SKM-1 (cell line): ENCODE data around the gene CLTA.
"Not testable (repeated sequence)": the region's sequence is repeated elsewhere in the genome, so short reads cannot be mapped to it uniquely, and the experiment has no call there.

Experiments
- DNase-seq: peaks from one replicate; lab custom pipeline; 2025; ENCODE audit not compliant: unreplicated experiment; lab: John Stamatoyannopoulos, UW

CLTA gene

DNA sequence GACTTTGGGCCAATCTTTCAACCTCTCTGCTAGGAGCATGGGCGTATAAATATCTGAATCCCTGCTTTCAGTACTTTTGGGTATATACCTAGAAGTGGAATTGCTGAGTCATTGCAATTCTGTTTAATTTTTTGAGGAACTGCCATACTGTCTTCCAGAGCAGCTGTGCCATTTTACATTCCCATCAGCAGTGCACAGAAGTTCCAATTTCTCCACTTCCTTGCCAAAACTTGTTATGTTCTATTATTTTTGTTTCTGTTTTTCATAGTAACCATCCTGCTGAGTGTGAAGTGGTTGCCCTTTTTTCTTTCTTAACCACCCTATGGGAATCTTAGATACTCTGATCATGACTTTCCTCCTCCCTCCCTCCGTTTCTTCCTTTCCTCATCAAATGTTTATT, 32.6 kb upstream of the CLTA start:
- no peak for DNase-seq

DNA sequence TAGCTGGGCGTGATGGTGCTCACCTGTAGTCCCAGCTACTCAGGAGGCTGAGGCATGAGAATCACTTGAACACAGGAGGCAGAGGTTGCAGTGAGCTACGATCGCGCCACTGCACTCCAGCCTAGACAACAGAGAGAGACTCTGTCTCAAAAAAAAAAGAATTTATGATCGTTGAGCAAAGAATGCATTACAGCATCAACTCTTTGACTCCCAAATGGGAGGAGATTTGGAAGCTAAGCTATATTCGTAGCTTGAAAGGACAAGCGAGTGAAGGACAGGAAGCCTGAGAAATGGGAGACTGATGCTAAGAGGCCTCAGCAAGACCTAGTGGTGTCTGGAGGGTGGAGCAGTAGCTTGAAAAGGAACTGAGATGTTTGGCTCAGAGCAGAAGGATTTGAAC, 31.8 kb upstream of the CLTA start:
- no peak for DNase-seq

DNA sequence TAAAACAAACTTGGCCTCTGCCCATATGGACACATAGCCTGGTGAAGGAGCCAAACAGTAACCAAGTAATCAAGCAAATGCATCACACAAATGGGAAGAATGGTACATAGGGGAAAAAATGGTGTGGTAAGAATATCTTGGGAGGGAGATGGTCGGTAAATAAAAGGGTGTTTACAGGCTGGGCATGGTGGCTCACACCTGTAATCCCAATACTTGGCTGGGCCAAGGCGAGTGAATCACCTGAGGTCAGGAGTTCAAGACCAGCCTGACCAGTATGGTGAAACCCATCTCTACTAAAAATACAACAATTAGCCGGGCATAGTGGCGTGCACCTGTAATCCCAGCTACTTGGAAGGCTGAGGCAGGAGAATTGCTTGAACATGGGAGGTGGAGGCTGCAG, 31.2 kb upstream of the CLTA start:
- DNase-seq: not testable (repeated sequence)

DNA sequence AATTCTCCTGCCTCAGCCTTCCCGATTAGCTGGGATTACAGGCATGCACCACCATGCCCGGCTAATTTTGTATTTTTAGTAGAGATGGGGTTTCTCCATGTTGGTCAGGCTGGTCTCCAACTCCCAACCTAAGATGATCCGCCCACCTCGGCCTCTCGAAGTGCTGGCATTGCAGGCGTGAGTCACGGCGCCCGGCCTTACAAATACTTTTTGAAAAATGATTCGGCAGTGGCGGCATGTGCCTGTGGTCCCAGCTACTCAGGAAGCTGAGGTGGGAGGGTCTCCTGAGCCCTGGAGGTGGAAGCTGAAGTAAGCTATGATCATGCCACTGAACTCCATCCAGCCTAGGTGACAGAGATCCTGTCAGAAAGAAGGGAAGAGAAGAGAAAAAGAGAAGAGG, 30.6 kb upstream of the CLTA start:
- not testable (repeated sequence) for DNase-seq

DNA sequence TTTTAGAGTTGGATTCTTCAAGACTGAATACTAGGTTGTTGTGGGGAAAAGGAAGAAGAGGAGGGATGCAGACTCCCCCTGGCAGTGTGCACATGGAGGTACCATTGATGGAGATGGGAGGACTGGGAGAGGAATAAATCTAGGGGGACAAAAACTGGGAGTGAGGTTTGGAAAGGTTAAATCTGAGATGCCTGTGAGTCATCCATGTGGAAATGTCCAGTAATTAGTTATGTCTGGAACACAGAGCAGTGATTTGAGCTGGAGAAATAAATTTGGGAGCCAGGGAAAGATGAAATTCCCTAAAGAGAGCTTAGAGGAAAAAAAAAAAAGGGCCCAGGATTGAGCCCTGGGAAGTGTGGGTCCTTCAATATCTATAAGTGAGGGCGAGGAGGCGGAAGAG, 29.5 kb upstream of the CLTA start:
- DNase-seq: no peak

DNA sequence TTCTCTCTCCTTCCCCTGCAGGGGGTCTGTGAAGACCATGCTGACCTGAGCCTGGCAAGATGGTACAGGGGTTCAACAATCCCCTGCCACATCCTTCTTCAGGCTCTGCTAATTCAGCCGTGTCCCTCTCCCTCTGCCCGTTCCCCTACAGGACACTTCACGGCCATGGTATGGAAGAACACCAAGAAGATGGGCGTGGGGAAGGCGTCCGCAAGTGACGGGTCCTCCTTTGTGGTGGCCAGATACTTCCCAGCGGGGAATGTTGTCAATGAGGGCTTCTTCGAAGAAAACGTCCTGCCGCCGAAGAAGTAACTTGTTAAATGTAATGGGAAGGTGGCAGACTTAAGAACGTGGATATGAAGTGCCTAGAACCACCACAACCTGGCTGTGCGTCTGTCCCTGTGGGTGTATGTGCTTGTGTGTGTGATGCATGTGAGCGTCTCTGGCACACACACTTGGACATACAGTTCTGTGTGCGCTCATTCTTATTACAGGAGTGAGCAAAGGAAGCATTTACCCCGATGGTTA, 28.4 kb upstream of the CLTA start:
- DNase-seq: no peak

DNA sequence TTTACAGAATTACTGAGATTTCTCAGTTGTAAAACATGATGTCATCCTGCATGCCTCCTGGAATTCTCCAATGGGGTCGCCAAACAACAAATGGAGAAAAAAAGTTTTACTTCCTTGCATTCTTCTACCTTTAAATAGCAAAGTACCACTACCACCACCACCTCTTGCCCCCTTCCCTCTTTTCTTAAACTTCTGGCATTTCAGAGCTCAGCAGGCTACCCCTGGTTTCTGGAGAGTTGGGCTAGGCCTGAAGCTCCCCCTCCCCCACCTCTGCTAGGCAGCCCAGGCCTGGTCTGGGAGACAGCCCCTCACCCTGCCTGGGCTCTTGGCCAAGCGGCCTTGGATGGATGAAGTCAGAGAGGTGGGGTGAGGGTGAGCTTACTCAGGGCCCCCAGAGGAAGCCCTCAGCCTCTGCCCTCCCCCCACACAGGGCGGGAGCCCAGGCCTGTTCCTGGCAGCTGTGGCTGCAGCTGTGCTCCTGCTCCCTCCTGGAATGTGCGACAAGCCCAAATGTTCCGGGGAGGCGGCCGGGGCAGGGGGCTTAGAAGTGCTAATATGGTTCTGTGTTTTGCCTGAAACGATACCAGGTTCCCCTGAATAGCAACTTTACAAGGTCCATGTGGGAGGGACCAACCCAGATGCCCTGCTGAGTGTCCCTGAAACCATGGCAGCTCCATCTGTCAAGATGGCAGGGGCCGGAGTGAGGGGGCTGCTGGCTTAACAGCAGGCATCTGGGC, 27.5 kb upstream of the CLTA start:
- DNase-seq: no peak

DNA sequence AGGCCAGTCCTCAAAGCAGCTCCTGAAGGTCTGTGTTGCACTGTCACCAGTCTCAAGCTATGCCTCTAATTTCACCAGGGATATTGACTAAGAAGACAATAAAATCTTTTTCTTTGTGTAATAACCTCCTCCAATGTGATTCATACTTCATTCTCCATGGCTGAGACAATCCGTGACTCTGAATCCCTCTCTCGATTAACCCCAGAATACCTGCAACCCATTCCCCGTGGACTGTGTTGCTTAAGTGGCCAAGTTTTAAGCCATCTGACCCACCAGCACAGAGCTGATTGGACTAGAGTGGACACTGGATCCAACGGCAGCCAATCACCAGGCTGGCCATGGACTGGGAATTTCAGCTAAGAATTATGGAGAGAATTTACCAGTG, 26.9 kb upstream of the CLTA start:
- no peak for DNase-seq

DNA sequence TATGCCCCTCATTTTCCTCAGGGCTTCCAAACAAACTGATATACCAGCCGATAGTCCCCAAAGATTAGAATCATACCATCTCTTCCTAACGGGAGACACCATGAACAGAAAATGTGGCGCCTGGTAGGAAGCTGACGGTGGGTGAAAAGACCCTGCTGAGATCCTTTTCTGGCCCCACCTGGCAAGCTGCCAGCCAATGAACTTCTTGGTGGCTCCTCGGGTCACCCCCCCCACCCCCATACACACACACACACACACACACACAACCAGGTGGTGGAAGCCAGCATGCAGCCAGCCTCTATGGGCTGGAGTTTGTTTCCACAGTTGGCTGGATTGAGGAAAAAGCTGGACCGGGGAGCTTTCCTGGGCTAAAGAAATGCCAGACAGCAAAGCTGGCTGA, 26.3 kb upstream of the CLTA start:
- DNase-seq: no peak

DNA sequence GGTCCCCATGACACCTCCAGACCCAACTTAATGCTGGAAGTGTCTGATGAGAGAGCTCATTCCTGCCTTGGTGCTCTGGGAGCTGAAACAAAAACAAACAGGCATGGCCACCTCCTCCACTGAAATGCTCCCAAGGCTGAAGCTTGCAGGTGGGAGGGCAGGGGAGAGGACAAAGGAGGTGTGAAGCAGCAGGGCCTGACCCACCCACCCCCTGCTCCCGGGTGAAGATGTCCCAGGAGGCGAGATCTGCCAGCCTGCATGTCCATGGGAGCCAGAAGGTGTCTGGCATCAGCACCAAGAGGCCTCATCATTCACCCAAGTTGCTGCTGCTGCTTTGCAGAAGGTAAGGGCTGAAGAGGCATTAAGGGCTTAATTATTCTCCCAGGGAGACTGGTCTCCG, 25.7 kb upstream of the CLTA start:
- no peak for DNase-seq

DNA sequence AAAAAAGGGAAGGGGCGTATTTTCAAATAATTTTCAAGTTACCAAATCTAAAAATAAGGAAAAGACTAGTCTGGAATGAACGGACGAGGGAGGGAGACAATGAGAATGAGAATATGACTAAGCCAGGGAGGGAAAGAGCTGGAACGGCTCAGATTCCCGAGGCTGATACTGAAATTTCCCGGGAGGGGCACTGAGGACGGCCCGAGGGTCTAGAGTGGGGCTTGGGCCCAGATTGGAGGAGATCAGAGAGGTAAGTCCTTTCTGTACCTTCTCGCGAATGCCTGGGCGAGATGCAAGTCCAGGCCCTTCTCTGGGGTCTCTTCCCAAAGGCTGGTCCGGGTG, 24.9 kb upstream of the CLTA start:
- no peak for DNase-seq

DNA sequence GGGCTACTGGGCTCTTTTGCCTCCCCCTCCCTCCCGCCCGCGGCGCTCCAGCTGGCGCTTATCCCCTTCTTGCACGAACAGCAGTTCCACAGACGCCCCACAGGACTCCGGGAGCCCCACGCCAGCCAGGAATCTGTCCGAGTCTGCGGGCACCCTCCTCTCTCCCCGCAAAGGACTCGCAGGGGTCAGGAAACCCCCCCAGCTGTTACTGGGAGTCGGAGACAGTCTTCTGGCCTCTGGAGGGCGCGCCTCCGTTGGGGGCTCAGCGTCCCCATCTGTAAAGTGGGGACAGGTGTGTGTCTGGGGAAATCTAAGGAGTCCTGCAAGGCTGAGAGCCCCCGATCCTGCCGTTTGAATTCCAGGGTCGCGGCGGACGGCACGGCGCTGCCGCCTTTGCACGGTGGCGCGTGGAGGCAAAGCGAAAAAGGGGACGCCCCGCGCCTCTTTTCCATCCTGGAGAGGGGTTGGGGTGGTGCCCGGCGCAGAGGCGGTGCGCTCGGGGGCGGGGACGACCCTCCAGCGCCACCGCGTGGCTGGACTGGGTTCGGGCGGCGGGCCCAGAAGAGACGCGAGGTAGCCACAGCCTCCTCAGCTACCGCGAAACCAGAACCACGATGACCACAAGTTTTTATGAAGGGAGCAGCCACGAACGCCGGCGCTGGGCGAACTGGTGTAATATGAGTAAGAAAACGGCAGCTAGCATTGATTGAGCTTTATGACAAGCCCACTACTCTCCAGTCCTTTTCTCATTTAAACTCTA, 24.4 kb upstream of the CLTA start:
- DNase-seq: peak; percentile 78

DNA sequence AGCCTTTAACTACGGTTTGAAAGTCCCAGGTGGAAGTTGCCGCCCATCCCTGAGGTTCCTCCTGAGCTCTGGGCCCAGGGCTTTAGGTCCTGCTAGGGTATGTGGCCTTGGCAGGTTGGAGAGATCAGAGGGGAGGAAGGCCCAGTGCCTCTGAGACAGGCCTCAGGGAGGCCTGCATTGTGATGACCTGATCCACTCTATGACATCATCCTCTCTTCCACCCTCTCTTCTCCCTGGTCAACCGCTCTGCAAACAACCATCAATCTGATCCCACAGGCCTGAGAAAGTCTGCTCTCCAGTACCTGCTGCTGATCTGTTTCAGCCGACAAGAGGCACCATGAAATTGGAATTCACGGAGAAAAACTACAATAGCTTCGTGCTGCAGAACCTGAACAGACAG, 21.6 kb upstream of the CLTA start, which contains the start of gene CCIN:
CCIN (plus strand) TSS at position 223 of the 400 bp plus-strand sequence; CDS start at position 338, 115 bp downstream.
- no peak for DNase-seq

DNA sequence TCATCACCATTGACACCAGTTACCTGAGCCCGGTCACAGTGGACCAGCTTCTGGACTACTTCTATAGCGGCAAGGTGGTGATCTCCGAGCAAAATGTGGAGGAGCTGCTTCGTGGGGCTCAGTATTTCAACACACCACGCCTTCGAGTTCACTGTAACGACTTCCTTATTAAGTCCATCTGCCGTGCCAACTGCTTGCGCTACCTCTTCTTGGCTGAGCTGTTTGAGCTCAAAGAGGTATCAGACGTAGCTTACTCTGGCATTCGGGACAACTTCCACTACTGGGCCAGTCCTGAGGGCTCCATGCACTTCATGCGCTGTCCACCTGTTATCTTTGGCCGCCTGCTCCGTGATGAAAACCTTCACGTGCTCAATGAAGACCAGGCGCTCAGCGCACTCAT, 21.0 kb upstream of the CLTA start:
- no peak for DNase-seq

DNA sequence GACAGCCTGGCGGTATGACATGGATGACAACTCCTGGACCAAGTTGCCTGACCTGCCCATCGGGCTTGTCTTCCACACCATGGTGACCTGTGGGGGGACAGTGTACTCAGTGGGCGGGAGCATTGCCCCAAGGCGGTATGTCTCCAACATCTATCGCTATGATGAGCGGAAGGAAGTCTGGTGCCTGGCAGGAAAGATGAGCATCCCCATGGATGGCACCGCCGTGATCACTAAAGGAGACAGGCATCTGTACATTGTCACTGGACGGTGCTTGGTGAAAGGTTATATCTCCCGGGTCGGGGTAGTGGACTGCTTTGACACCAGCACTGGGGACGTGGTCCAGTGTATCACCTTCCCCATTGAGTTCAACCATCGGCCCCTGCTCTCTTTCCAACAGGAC, 20.2 kb upstream of the CLTA start:
- DNase-seq: no peak

DNA sequence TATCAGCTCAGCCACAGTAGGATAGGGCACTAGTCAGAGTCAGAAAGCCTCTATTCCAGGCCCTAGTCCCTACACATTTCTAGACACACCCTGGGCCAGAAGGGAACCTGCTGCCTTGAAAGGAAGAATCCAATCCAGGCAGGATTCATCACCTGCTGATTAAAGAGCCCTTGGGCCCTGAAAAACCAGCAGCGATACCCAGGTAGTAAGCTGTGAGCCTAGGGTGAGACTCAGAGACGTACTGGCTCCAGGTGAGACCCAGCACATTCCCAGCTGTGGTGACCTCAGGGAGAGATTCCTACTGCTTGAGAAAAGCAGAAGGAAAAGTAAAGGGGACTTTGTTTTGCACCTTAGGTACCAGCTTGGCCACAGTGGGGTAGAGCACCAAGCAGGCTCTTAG, 16.9 kb upstream of the CLTA start:
- no peak for DNase-seq

DNA sequence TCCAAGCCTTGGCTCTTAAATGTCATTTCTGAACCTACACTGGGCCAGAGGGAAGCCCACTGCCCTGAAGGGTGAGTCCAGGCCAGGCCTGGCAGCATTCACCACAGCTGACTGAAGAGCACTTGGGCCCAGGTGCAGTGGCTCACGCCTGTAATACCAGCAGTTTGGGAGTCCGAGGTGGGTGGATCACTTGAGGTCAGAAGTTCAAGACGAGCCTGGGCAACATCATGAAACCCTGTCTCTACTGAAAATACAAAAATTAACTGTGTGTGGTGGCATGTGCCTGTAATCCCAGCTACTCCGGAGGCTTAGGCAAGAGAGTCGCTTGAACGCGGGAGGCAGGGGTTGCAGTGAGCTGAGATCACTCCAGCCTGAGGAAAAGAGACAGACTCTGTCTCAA, 16.4 kb upstream of the CLTA start:
- DNase-seq: no peak

DNA sequence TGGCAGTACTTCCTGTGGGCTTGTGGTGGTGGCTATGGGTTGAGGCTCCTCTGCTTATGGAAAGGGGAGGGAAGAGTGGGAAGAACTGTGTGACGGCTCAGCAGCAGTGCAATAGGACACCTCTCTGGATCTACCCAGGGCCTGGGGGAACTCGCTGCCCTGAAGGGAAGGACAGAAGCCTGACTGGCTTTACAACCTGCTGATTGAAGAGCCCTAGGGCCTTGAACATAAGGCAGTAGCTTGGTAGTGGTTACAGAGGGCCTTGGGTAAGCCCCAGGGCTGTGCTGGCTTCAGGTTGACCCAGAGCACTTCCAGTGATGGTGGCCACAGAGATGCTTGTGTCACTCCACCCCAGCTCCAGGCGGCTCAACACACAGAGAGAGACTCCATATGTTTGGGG, 16.0 kb upstream of the CLTA start:
- no peak for DNase-seq

DNA sequence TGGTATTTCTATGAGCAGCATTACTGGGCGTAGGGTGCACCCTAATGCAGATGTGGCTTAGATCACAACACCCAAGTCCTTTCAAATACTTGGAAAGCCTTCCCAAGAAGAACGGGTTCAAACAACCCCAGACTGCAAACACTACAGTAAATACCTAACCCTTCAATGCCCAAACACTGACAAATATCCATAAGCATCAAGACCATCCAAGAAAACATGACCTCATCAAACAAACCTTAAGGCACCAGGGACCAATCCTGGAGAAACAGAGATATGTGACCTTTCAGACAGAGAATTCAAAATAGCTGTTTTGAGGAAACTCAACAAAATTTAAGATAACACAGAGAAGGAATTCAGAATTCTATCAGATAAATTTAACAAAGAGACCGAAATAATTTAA, 15.5 kb upstream of the CLTA start:
- DNase-seq: not testable (repeated sequence)

DNA sequence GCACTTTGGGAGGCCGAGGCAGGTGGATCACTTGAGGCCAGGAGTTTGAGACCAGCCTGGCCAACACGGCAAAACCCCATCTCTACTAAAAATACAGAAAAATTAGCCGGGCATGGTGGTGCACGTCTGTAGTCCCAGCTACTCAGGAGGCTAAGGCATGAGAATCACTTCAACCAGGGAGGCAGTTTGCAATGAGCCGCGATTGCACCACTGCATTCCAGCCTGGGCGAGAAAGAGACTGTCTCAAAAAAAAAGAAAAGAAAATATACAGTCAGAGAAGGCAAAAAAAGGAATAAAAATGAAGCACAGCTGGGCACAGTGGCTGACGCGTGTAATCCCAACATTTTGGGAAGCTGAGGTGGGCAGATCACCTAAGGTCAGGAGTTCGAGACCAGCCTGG, 14.2 kb upstream of the CLTA start:
- DNase-seq: not testable (repeated sequence)

DNA sequence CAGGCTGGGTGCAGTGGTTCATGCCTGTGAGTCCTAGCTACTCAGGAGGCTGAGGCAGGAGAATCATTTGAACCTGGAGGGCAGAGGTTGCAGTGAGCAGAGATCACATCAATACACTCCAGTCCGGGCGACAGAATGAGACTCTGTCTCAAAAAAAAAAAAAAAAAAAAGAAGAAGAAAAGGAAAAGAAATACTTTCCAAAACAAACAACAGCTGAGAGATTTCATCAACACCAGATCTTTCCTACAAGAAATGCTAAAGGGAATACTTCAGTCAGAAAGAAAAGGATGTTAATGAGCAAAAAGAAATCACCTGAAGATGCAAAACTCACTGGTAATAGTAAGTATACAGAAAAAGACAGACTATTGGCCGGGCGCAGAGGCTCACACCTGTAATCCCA, 13.2 kb upstream of the CLTA start:
- no peak for DNase-seq

DNA sequence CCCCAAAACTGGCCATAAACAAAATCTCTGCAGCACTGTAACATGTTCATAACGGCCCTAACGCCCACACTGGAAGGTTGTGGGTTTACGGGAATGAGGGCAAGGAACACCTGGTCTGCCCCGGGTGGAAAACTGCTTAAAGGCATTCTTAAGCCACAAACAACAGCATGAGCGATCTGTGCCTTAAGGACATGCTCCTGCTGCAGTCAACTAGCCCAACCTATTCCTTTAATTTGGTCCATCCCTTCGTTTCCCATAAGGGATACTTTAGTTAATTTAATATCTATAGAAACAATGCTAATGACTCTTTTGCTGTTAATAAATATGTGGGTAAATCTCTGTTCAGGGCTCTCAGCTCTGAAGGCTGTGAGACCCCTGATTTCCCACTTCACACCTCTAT, 10.5 kb upstream of the CLTA start:
- DNase-seq: not testable (repeated sequence)

DNA sequence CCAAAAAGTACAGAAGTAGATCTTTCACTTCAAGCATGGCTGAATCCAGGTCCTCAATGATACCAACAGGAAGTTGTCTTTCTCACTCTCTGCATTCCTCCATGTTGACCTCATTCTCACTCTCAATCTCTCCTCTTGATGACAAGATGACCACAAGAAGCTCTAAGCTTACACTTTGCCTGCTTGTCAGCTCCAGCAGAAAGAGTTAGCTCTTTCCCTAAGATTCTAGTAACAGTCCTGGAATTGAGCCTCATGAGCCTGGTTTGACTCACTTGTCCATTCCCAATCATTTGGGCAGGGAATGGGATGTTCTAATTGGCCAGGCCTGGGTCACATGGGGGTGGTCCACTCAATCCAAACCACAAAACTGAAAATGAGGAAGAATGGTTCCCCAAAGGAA, 3.3 kb upstream of the CLTA start:
- no peak for DNase-seq
